ENCODE results near the gene UBAC2. TPM values are rescaled to one million over a fixed set of nuclear protein-coding genes. Genes with fewer than 3 reads are reported as not detected.

UBAC2 gene
- total RNA-seq, 2 experiments from 2014 or later: 43.4 to 44.9 TPM

DNA sequence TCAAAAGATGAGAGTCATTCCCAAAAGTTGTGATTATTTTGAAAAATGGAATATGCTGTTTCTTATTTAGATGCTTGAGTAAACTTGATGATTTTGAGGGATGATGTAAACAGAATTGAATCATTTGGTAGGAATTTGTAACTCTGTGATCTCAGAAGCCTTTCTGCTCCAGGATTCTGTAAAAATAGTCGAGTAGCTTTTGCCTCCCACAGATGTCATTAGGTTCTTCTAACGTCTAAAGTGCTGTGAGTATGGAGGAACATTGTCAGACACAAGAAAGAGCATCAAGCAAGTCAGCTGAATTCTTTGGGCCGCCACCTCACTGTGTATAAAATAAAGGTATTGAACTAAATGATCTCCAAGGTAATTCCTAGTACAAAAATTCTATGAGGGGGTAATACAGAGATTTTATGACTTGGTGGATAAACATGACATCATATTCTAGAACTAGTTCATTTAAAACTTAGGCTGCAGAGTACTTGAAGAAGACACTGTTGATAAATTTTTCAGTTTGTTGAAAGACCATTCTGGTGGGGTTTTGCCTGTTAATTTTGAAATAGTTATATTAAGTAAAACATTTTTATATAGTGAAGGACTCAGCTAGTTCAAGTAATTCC, 107.9 kb downstream of the UBAC2 start:
- Mint-ChIP-seq H3K36me3 (ENCODE audit: low read depth) (peaks cover 36% of the 10 kb centered on the region), H3K27me3 (ENCODE audit: low read depth) (no peaks in the 10 kb centered on the region), H3K27ac (peak overlapping the region; percentile 99), H3K4me3 (peak overlapping the region; percentile 93), H3K9me3 (no peaks in the 10 kb centered on the region), H3K4me1 (ENCODE audit: low read depth) (peaks cover 71% of the 10 kb centered on the region)
- CTCF ChIA-PET: interaction anchor here (0.6 to 2.2 kb wide), 9 partner anchors 10 to 132 kb away, joined by 3 to 12 read pairs (median 5); no protein-coding TSS in a partner anchor
- intact Hi-C loops (cut with micrococcal nuclease): loop anchor here (1.0 to 5.0 kb wide), 6 partner anchors 14 to 736 kb away; no protein-coding TSS in a partner anchor
- no peak for DNase-seq

DNA sequence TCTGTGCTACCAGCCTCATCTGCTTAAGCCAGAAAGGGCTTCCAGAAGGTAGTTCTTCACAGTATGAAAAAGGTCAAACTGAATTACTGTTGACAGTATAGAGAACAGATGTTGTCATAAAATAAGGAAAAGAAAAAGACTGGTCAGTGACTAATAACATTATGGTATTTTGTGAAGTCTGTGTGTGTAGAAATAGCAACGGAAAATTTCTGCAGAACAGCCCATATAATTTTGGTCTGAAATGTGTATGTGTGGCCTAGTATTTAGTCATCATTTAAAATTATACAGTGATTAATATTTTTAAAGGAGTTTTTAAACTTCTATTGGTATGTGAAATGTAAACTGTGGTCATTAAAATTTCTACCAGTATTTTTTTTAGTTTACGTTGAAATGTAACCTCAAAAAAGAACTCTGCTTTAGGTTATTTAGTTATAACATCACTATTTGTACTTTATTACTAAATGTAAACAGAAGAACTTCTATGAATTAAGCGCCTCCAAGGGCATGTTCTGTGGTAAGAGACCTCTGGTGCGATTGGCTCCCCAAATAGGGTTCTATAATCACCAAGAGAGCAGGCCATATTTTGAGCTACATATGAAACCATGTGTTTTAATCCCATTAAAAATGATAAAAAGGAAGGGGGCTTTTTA, 109.9 kb downstream of the UBAC2 start:
- DNase-seq: no peak
- no peaks in the 10 kb centered on the region for H3K27me3 Mint-ChIP-seq (ENCODE audit: low read depth)
- no peak overlapping the region for H3K4me3 Mint-ChIP-seq
- peak overlapping the region; percentile 76 for H3K27ac Mint-ChIP-seq
- no peaks in the 10 kb centered on the region for H3K9me3 Mint-ChIP-seq
- peaks cover 76% of the 10 kb centered on the region for H3K4me1 Mint-ChIP-seq (ENCODE audit: low read depth)
- intact Hi-C loops (cut with micrococcal nuclease): loop anchor here (5.0 kb wide), 1 partner anchor 187 kb away; no protein-coding TSS in a partner anchor
- CTCF ChIA-PET: interaction anchor here (0.6 to 1.2 kb wide), 3 partner anchors 15 to 39 kb away, joined by 3 to 4 read pairs (median 3); no protein-coding TSS in a partner anchor
- peaks cover 23% of the 10 kb centered on the region for H3K36me3 Mint-ChIP-seq (ENCODE audit: low read depth)

DNA sequence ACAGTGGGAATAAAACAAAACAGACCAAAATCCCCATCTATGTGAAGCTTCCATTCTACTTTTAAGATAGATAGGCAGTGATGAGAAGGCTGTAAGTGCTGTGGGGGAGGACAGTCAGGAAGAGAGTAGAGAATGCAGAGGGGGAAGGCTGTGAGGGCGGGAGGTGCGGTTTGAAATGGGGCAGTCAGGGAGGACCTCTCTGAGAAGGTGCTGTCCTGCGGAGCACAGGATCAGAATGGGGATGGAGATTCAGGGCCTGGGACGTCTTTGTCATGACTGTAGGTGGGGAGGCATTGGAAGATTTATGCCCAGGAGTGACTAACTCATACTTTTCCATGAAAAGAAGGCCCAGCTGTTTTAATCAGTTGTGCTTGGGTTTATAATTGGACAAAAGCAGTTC, 110.5 kb downstream of the UBAC2 start:
- Mint-ChIP-seq H3K4me3 (peak overlapping the region; percentile 7), H3K36me3 (ENCODE audit: low read depth) (peaks cover 19% of the 10 kb centered on the region), H3K27ac (peak overlapping the region; percentile 76), H3K27me3 (ENCODE audit: low read depth) (no peaks in the 10 kb centered on the region), H3K9me3 (no peaks in the 10 kb centered on the region), H3K4me1 (ENCODE audit: low read depth) (peaks cover 80% of the 10 kb centered on the region)
- intact Hi-C loops (cut with micrococcal nuclease): loop anchor here (5.0 kb wide), 1 partner anchor 186 kb away; no protein-coding TSS in a partner anchor
- CTCF ChIA-PET: interaction anchor here (1.0 to 1.2 kb wide), 3 partner anchors 37 to 46 kb away, joined by 3 to 4 read pairs (median 3); no protein-coding TSS in a partner anchor
- peak; percentile 59 for DNase-seq

DNA sequence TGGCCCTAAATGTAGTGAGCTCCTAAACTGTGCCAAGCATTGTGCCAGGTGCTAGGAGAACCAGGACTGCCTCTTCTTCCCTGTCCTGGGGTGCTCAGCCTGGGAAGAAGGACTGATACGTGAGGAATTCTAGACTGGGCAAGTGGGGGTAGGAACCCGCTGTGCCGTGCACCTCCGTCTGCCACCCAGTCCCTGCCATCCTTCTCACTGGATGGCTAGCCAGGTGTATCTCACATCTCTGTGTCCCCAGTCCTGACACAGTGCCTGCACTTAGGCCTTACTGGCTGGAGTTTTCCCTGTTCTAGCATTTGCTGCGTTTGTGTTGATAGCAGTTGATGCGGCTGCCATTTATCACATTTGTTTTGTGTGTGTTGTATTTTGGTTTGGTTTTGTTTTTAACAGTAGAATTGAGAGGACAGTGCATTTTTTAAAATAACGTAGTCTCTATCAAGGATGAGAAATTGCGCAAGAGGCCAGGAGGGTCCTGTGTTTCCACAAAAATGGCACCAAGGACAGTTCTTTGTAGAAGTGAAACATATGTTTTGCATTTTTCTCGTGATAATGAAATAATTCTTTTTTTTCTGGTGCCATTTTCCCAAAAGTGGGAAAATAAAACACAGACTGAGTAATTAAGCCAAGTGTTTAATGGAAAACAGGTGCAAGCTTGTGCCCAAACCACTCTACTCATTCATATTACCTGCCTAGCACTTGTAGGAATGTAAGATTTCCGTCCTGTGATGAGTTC, 111.3 kb downstream of the UBAC2 start:
- CTCF ChIA-PET: interaction anchor here (0.7 to 2.0 kb wide), 9 partner anchors 9 to 135 kb away, joined by 3 to 7 read pairs (median 3); no protein-coding TSS in a partner anchor
- intact Hi-C loops (cut with micrococcal nuclease): loop anchor here (5.0 kb wide), 1 partner anchor 185 kb away; no protein-coding TSS in a partner anchor
- no peaks in the 10 kb centered on the region for H3K27me3 Mint-ChIP-seq (ENCODE audit: low read depth)
- H3K27ac Mint-ChIP-seq: peak overlapping the region; percentile 76
- no peaks in the 10 kb centered on the region for H3K9me3 Mint-ChIP-seq
- peaks cover 19% of the 10 kb centered on the region for H3K36me3 Mint-ChIP-seq (ENCODE audit: low read depth)
- no peak for DNase-seq
- H3K4me1 Mint-ChIP-seq (ENCODE audit: low read depth): peaks cover 85% of the 10 kb centered on the region
- H3K4me3 Mint-ChIP-seq: no peak overlapping the region

- intact Hi-C loops (cut with micrococcal nuclease): loop anchor here (5.0 kb wide), 1 partner anchor 185 kb away; no protein-coding TSS in a partner anchor
- no peaks in the 10 kb centered on the region for H3K27me3 Mint-ChIP-seq (ENCODE audit: low read depth)
- peak overlapping the region; percentile 74 for H3K27ac Mint-ChIP-seq
- no peaks in the 10 kb centered on the region for H3K9me3 Mint-ChIP-seq
- peak overlapping the region; percentile 7 for H3K4me3 Mint-ChIP-seq
- CTCF ChIA-PET: interaction anchor here (0.7 to 2.0 kb wide), 9 partner anchors 9 to 136 kb away, joined by 3 to 7 read pairs (median 3); no protein-coding TSS in a partner anchor
- peaks cover 88% of the 10 kb centered on the region for H3K4me1 Mint-ChIP-seq (ENCODE audit: low read depth)
- peak; percentile 54 for DNase-seq
- peaks cover 17% of the 10 kb centered on the region for H3K36me3 Mint-ChIP-seq (ENCODE audit: low read depth)
These were observed 111.8 kb downstream of the UBAC2 start for GRCh38 chr13:99312493-99312883.

DNA sequence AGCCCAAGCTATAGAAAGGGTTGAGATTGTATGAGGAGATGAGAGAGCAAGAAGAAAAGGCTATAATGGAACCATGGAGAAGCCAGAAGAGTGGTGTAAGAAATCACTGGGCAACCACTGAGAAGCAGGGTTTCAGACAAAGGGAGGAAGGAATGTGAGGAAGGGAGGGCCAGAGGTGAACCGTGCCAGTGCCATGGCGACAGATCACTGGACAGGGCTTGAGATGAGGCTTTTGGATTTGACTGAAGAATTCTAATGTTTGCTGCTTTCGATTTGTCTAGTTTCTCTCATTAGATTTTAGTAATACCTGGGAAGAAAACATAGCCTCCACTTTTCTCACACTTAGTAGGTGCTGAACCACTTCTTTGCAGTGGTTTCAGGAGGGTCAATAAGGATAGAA, 112.8 kb downstream of the UBAC2 start:
- H3K36me3 Mint-ChIP-seq (ENCODE audit: low read depth): peaks cover 20% of the 10 kb centered on the region
- intact Hi-C loops (cut with micrococcal nuclease): loop anchor here (5.0 kb wide), 1 partner anchor 184 kb away; no protein-coding TSS in a partner anchor
- peaks cover 83% of the 10 kb centered on the region for H3K4me1 Mint-ChIP-seq (ENCODE audit: low read depth)
- peak overlapping the region; percentile 11 for H3K4me3 Mint-ChIP-seq
- CTCF ChIA-PET: interaction anchor here (1.6 to 2.0 kb wide), 2 partner anchors 17 to 123 kb away, joined by 3 to 7 read pairs; no protein-coding TSS in a partner anchor
- no peaks in the 10 kb centered on the region for H3K27me3 Mint-ChIP-seq (ENCODE audit: low read depth)
- DNase-seq: peak; percentile 51
- peak overlapping the region; percentile 60 for H3K27ac Mint-ChIP-seq
- no peaks in the 10 kb centered on the region for H3K9me3 Mint-ChIP-seq

- no peaks in the 10 kb centered on the region for H3K27me3 Mint-ChIP-seq (ENCODE audit: low read depth)
- peaks cover 83% of the 10 kb centered on the region for H3K4me1 Mint-ChIP-seq (ENCODE audit: low read depth)
- peak overlapping the region; percentile 54 for H3K4me3 Mint-ChIP-seq
- intact Hi-C loops (cut with micrococcal nuclease): loop anchor here (1.0 to 5.0 kb wide), 10 partner anchors 8 to 183 kb away; no protein-coding TSS in a partner anchor
- peaks cover 21% of the 10 kb centered on the region for H3K36me3 Mint-ChIP-seq (ENCODE audit: low read depth)
- H3K27ac Mint-ChIP-seq: peak overlapping the region; percentile 96
- CTCF ChIA-PET: interaction anchor here (0.7 to 2.0 kb wide), 11 partner anchors 9 to 122 kb away, joined by 3 to 7 read pairs (median 5); no protein-coding TSS in a partner anchor
- DNase-seq: no peak
- H3K9me3 Mint-ChIP-seq: no peaks in the 10 kb centered on the region
These were observed 113.3 kb downstream of the UBAC2 start for GRCh38 chr13:99313941-99314340.

- intact Hi-C loops (cut with micrococcal nuclease): loop anchor here (1.0 to 5.0 kb wide), 11 partner anchors 8 to 183 kb away; no protein-coding TSS in a partner anchor
- CTCF ChIA-PET: interaction anchor here (0.7 to 2.0 kb wide), 11 partner anchors 10 to 121 kb away, joined by 3 to 7 read pairs (median 5); no protein-coding TSS in a partner anchor
- no peaks in the 10 kb centered on the region for H3K27me3 Mint-ChIP-seq (ENCODE audit: low read depth)
- DNase-seq: peak; percentile 92
- H3K36me3 Mint-ChIP-seq (ENCODE audit: low read depth): peaks cover 24% of the 10 kb centered on the region
- H3K4me3 Mint-ChIP-seq: peak overlapping the region; percentile 54
- H3K27ac Mint-ChIP-seq: peak overlapping the region; percentile 96
- H3K9me3 Mint-ChIP-seq: no peaks in the 10 kb centered on the region
- peaks cover 82% of the 10 kb centered on the region for H3K4me1 Mint-ChIP-seq (ENCODE audit: low read depth)
These were observed 114.1 kb downstream of the UBAC2 start for GRCh38 chr13:99314640-99315176.

- H3K4me1 Mint-ChIP-seq (ENCODE audit: low read depth): peaks cover 81% of the 10 kb centered on the region
- peaks cover 24% of the 10 kb centered on the region for H3K36me3 Mint-ChIP-seq (ENCODE audit: low read depth)
- intact Hi-C loops (cut with micrococcal nuclease): loop anchor here (1.0 to 2.0 kb wide), 5 partner anchors 19 to 110 kb away; no protein-coding TSS in a partner anchor
- no peak for DNase-seq
- peak overlapping the region; percentile 96 for H3K27ac Mint-ChIP-seq
- H3K4me3 Mint-ChIP-seq: peak overlapping the region; percentile 54
- no peaks in the 10 kb centered on the region for H3K9me3 Mint-ChIP-seq
- CTCF ChIA-PET: interaction anchor here (0.6 to 2.0 kb wide), 8 partner anchors 9 to 121 kb away, joined by 3 to 7 read pairs (median 4); no protein-coding TSS in a partner anchor
- no peaks in the 10 kb centered on the region for H3K27me3 Mint-ChIP-seq (ENCODE audit: low read depth)
These were observed 114.5 kb downstream of the UBAC2 start for GRCh38 chr13:99315186-99315585.

DNA sequence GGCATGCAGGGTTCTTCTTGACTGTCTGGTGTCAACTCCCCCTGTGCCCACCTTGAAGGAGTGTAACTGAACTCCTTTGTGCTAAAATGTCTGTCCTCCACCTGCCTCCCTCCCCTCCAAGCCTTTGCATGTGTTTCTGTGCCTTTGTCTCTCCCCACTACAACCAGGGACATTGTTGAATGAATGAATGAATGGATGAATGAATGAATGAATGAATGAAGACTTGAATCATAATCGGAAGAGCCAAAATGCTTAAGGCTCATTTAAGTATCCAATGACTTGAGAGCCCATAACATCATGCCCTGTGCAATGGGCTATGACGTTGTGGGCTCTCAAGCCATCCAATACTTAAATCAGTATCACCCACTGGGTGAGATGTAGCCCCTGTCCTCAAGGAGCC, 115.6 kb downstream of the UBAC2 start:
- H3K4me3 Mint-ChIP-seq: no peak overlapping the region
- no peaks in the 10 kb centered on the region for H3K9me3 Mint-ChIP-seq
- H3K4me1 Mint-ChIP-seq (ENCODE audit: low read depth): peaks cover 78% of the 10 kb centered on the region
- H3K27me3 Mint-ChIP-seq (ENCODE audit: low read depth): no peaks in the 10 kb centered on the region
- intact Hi-C loops (cut with micrococcal nuclease): no loop called here
- H3K36me3 Mint-ChIP-seq (ENCODE audit: low read depth): peaks cover 24% of the 10 kb centered on the region
- H3K27ac Mint-ChIP-seq: peak overlapping the region; percentile 65
- no peak for DNase-seq
- CTCF ChIA-PET: interaction anchor here (0.8 to 2.0 kb wide), 3 partner anchors 8 to 140 kb away, joined by 3 to 7 read pairs (median 3); no protein-coding TSS in a partner anchor

GRCh38 chr13:99316657-99317256, 116.1 kb downstream of the UBAC2 start:
- DNase-seq: no peak
- Mint-ChIP-seq H3K4me3 (peak overlapping the region; percentile 7), H3K27me3 (ENCODE audit: low read depth) (no peaks in the 10 kb centered on the region), H3K36me3 (ENCODE audit: low read depth) (peaks cover 24% of the 10 kb centered on the region), H3K27ac (peak overlapping the region; percentile 65), H3K4me1 (ENCODE audit: low read depth) (peaks cover 78% of the 10 kb centered on the region), H3K9me3 (no peaks in the 10 kb centered on the region)
- intact Hi-C loops (cut with micrococcal nuclease): no loop called here
- CTCF ChIA-PET: interaction anchor here (1.3 kb wide), 1 partner anchor 47 kb away, joined by 4 read pairs; no protein-coding TSS in a partner anchor
